ENCODE results near the gene POU4F3.

POU4F3 gene

DNA sequence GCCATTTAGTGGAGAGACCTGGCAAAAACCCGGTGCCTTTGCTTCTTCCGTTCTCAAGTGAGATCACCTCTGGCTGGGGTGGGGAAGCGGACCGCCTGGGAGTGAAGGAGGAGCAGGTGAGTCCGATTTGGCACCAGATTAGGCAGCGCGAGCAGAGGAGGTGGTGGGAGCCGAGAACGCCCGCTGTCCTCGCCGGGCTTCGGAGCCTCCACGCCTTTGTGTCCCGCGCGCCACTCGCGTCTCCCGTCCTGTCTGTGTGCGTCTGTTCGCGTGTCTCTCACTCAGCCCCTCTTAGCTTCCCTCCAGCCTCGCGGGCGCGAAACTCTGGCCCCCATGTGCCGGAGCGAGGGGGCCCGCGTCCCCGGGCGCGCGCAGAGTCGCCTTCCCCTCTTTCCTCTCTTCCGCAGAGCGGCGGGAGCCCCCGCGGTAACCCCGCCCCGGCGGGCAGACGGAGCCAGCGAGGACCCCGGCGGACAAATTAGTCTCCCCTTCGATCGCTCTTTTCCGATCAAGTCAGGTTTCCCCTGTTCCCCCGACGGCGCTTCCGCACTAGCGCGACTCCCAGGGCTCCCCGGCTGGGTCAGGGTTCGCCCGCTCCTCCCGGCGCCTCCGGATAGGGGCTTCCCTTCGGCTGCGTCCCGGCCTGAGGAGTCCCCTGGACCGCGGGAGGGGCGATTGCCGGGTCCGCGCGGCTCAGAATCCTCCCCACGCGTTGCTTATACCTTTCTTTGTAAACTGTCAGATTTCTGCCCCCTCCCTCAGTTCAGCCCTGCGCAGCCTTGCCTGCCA is 7.1 kb downstream of the POU4F3 start:
- TF ChIP-seq CTCF (IDR thresholded peaks at IDR 0.05; ENCODE audit: low read depth, low read length): no peak
- DNase-seq: no peak
- Histone ChIP-seq H3K36me3 (no peaks in the 10 kb centered on the region), H3K27me3 (peaks cover 92% of the 10 kb centered on the region), H3K4me1 (no peaks in the 10 kb centered on the region), H3K4me3 (ENCODE audit: low read depth, low read length) (no peak overlapping the region), H3K9me3 (peaks cover 4% of the 10 kb centered on the region; the same call in 1 of the 2 replicates)

DNA sequence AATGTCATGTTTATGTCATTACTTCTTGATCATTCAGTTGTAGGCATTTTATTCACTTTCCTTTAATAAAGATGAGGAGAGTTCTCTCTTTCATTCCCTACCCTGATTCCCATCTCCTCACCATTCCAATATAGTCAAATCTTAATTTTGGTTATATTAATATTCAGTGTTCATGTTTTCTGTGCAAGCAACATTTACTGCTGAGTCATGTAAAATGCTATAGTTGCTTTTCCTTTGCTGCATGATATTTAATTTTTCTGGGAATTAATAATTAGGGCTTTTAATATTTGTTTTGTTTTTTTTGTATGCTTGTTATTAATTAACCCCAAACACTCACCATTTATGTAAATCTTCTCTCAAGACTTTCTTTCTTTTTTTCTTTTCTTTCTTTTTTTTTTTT is 18.5 kb downstream of the POU4F3 start:
- Histone ChIP-seq H3K27me3 (peaks cover 10% of the 10 kb centered on the region), H3K9me3 (no peaks in the 10 kb centered on the region), H3K4me1 (no peaks in the 10 kb centered on the region), H3K36me3 (no peaks in the 10 kb centered on the region), H3K4me3 (ENCODE audit: low read depth, low read length) (no peak overlapping the region)
- TF ChIP-seq CTCF (IDR thresholded peaks at IDR 0.05; ENCODE audit: low read depth, low read length): no peak
- DNase-seq: no peak

GRCh38 chr5:146359836-146360235 is 21.2 kb downstream of the POU4F3 start:
- Histone ChIP-seq H3K4me1 (no peaks in the 10 kb centered on the region), H3K27me3 (no peaks in the 10 kb centered on the region), H3K4me3 (ENCODE audit: low read depth, low read length) (no peak overlapping the region), H3K9me3 (no peaks in the 10 kb centered on the region), H3K36me3 (no peaks in the 10 kb centered on the region)
- TF ChIP-seq CTCF (IDR thresholded peaks at IDR 0.05; ENCODE audit: low read depth, low read length): no peak
- DNase-seq: no peak

GRCh38 chr5:146363161-146363874 is 24.7 kb downstream of the POU4F3 start:
- Histone ChIP-seq H3K36me3 (no peaks in the 10 kb centered on the region), H3K9me3 (no peaks in the 10 kb centered on the region), H3K4me3 (ENCODE audit: low read depth, low read length) (no peak overlapping the region), H3K27me3 (peaks cover 13% of the 10 kb centered on the region; the same call in 1 of the 2 replicates), H3K4me1 (no peaks in the 10 kb centered on the region)
- TF ChIP-seq CTCF (IDR thresholded peaks at IDR 0.05; ENCODE audit: low read depth, low read length): no peak
- no peak for DNase-seq

GRCh38 chr5:146365618-146366017 is 27.0 kb downstream of the POU4F3 start:
- Histone ChIP-seq H3K36me3 (no peaks in the 10 kb centered on the region), H3K27me3 (peaks cover 19% of the 10 kb centered on the region), H3K4me1 (no peaks in the 10 kb centered on the region), H3K4me3 (ENCODE audit: low read depth, low read length) (no peak overlapping the region), H3K9me3 (no peaks in the 10 kb centered on the region)
- TF ChIP-seq CTCF (IDR thresholded peaks at IDR 0.05; ENCODE audit: low read depth, low read length): no peak
- DNase-seq: no peak

DNA sequence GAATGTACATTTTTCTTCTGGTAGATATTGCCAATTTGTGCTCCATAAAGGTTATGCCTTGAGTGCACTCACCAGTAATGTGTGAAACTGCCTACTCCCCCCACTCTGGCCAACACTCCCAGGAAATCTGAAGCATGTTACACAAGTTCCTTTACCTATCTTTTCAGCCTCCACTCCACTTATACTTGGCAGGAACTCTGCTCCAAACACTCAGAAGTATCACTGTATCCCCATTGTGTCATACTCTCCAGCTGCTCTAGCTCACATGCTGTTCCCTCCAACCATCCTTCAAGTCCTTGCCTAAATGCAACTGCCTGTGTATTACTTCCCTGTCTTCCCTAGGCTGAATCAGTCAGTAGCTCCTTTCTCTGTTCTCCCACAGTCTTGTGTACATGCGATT is 28.3 kb downstream of the POU4F3 start:
- DNase-seq: no peak
- no peak for TF ChIP-seq CTCF (IDR thresholded peaks at IDR 0.05; ENCODE audit: low read depth, low read length)
- H3K36me3 ChIP-seq: no peaks in the 10 kb centered on the region
- H3K27me3 ChIP-seq: peaks cover 19% of the 10 kb centered on the region
- no peak overlapping the region for H3K4me3 ChIP-seq (ENCODE audit: low read depth, low read length)
- H3K9me3 ChIP-seq: no peaks in the 10 kb centered on the region
- no peaks in the 10 kb centered on the region for H3K4me1 ChIP-seq
